HuH-7.5 (cell line): ENCODE results near the gene USH2A.

Source experiments
- DNase-seq: peaks from one replicate; pipeline ENCODE4 v3.0.0; 2011; ENCODE audit warnings: low spot score

The USH2A gene

DNA sequence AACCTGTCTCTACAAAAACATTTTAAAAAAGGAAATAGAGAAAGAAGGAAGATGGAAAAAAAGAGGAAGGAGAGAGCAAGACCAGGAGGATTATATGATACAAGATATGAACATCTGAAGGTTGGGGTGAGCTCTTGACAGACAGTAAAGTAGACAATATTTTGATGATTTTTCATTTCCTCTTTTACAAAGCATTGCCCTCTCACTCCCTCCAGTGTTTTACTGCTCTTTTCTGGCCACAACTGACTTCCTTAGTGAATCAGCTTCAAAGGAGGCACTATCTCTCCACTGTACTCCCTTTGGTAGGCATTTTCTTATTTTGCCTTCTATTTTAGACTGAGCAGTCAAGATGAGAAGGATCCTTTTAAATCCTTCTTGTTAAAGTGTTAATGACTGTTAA is 559.5 kb downstream of the USH2A start:
- no peak for DNase-seq

GRCh38 chr1:215860833-215861232 is 562.4 kb downstream of the USH2A start:
- no peak for DNase-seq

DNA sequence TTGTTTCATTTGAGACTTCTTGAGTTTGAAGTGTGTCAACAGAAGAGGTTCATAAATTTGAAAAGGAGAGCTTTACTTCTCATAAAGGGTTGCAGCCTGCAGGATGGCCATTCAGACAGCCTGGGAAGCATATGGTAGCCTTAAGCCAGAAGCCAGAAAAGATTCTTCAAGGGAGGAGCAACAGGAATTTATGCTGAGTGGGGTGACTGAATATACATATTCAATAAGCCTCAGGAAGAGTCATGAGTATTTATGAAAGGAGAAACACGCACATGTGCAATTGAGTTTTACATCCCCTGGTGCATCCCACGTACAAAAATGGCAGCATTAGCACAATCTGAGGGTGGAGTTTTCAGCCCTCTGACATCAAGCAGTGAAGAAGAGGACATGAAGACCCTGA is 565.9 kb downstream of the USH2A start:
- DNase-seq, result no peak

GRCh38 chr1:215845234-215845891 is 577.9 kb downstream of the USH2A start:
- DNase-seq, result no peak

DNA sequence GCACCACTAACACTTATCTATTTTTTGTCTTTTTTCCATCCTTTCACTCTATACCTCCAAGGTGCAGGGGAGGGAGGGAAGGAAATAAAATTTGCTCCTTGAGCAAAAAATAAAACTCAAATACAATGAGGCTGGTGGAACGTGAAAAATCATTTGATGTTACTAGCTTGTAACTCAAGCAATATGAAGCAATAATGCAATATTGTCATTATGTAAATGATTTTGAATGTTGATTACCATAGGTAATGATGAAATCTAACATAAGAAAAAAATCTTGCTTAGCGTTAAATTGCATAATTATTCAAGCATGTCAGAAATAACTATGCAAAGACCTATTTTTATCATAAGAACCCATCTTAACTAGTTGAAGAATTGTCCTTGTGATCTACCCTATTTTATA is 578.5 kb downstream of the USH2A start:
- DNase-seq, result no peak

DNA sequence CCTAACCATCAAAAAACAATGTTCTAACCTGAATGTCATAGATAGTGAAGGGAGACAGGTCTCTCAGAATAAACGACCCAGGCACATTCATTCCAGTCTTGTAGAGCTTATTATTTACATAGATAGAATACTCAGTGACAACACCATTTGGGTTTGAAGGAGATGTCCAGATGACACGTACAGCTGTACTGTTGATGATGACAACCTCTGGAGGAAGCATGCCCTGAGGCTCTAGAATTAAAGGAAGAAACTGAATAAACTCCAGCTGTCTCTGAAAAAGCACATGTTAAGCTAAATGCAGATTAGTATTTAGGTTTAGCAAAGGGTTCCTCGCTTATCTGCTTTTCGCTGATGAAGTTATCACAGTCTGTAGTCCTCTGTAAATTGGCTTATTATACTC is 579.0 kb downstream of the USH2A start:
- no peak for DNase-seq

GRCh38 chr1:215842905-215843304 is 580.3 kb downstream of the USH2A start:
- DNase-seq, result no peak

DNA sequence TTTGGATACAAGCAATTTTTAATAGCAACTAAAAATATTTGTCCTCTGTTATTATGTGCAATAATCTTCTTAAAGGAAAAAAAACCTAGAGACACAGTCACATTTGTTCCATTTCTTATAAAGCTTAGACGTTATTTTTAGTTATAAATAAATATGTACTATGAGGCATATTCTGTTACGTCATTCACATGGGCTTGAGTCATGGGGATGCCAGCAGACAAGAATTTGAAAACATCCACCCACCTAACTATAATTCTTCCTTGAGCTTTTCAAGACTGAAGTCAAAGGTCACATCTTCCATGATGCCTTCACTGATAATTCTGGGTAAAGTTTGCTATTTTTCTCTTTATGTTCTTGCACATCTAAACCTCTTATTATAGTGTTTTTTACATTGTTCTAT is 587.3 kb downstream of the USH2A start:
- no peak for DNase-seq

DNA sequence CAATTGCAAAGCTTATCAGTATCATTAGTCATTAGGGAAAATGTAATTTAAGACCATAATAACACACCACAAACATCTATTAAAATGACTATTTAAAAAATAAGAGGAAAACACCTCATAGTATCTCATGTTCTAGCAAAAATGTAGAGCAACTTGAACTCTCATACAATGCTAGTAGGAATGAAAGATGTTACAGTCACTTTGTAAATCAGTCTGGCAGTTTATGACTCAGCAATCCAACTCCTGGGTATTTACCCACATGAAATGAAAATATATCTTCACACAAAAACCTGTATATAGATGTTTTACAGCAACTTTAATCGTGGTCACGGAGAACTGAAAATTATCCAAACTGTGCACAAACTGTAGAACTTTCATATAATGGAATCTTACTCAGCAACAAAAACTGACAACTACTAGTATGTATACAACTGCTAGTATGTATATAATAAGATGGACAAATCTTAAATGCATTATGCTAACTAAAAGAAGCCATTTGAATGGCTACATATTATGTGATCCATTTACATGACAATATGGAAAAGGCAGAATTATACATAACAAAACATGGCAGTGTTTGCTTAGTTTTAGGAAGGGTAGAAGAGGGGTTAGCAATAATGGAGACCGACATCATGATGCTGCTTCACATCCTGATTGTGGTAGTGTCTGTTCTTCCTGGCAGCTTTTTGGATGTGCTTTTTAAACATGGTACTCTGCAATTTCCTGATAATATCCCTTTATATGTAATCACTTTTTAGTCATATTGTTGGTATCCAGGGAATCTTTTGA is 589.1 kb downstream of the USH2A start:
- DNase-seq, result no peak

GRCh38 chr1:215830226-215830810 is 592.9 kb downstream of the USH2A start:
- DNase-seq, result no peak

DNA sequence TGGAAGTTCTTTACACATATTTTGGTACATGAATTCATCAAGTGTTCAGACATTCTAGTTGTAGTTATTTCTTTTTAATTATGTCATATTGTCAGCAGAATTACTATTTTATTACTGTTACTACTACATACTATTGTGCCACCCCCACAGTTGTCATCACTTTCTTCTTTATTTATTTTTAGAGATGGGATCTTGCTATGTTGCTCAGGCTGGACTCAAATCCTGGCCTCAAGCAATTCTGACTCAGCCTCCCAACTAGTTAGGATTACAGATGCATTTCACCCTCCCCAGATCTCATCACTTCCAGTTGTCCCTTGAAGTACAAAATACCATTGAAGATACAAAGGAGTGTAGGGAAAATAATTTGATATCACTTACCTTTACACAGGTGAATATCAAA is 598.2 kb downstream of the USH2A start:
- DNase-seq, result no peak

DNA sequence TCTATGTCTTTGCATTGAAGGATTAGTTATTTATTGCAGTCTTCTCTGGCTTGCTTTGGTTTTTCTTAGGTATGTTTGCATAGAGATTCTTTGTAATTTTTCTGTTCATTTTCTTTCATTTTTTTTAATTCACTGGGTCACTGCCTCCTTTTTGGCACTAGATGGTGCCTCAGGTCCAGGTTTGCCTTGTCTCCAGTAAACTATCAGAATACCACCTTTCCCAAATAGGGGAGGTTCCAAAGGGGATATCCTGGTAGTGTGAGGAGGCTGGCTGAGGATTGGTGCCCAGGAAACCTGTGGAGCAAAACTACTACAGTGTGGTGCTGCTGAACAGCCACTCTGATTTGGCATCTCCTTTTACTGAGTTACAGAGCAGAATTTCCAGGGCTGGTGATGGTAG is 599.0 kb downstream of the USH2A start:
- DNase-seq, result no peak

DNA sequence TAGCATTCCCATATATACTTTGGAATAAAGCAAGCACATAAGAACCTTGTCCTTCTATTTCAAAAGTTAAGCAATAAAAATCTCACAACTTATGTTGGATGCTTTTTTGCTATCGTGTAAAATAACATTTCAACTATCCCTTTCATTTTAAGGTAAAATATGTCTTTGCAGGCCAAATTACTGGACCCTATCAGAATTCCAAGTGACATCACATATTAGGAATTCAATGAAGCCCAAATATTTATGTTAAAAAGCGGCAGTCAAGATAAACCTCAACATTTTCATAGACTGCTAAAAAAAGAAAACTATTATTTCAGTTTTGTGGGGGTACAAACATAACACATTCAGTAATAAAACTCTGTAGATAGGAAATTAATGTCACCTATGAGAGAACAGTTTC is 604.1 kb downstream of the USH2A start:
- no peak for DNase-seq

DNA sequence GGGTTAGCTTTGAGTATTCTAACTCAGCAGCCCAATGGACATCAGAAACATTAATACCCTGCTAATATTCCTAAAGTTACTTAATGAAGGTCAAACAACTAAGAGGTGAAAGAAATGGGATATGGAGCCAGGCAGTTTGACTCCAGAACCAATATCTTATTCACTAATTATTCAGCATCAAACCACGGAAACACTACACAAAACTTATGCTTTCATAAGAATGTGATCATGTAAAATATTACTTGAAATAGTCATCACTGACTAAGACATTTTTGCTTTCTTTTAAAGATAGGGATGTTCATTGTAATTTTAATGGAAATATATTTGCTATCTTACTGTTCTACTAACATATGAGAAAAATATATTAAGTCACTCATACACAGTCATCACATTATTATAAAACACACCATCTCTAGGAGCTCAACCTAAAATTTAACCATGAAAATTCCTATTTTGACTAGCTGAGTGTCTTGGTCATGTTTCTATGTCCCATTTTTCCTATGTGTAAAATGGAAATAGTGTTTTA is 615.3 kb downstream of the USH2A start:
- DNase-seq, result no peak

DNA sequence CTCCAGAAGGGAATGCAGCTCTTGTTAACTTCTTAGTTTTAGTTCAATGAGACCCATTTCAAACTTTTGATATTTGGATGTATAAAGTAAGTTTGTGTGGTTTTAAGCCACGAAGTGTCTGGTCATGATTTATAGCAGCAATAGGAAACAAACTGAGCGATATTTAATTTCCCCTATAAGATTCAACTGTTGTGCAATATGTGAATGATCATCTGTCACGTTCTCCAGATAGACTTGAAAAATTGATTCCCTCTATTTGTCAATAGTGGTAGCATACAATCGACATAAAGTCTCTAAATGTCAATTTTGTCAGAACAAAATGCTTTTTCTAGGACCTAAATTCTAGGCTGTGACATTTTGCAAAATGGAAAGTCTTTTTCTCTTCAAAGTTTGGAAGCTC is 616.0 kb downstream of the USH2A start:
- DNase-seq, result no peak

GRCh38 chr1:215797859-215798258 is 625.4 kb downstream of the USH2A start:
- no peak for DNase-seq

- DNase-seq, result no peak
Measured at GRCh38 chr1:215794156-215794555, 629.1 kb downstream of the USH2A start.

GRCh38 chr1:215793180-215793579 is 630.1 kb downstream of the USH2A start:
- no peak for DNase-seq

GRCh38 chr1:215792446-215792845 is 630.8 kb downstream of the USH2A start:
- no peak for DNase-seq

DNA sequence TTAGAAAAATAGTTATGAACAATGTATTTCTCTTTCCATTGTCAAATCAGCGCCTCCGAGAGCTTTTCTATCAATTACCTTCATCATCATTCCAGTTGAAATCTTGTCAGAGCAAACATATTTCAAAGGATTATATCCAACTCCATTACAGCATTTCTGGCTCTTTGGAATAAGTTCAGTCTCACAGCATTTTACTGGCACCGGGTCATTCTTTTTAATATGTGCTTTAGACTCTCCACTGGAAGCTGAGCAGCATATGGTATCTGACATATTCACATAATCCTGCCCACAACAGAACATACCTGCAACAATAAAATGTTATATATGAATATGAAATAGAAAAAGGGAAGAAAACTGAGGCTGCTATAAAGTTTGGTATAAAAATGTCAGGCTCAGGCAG is 633.3 kb downstream of the USH2A start:
- no peak for DNase-seq

DNA sequence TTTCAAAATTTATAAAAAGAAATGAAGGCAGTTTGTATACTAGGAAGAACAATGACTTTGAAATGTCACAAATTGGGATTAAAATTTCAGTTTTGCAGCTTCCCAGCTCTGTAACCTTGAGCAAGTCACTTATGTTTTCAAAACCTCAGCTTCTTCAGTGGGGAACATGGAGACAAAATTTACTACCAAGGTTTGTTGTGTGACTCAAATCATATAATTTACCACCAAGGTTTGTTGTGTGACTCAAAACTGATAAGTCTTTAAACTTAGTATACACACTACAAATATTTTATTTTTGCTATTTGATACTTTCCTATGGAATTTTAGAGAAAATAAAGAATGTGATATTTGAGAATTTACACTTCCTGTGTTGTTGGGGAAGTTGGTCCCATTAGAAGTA is 636.3 kb downstream of the USH2A start:
- no peak for DNase-seq

DNA sequence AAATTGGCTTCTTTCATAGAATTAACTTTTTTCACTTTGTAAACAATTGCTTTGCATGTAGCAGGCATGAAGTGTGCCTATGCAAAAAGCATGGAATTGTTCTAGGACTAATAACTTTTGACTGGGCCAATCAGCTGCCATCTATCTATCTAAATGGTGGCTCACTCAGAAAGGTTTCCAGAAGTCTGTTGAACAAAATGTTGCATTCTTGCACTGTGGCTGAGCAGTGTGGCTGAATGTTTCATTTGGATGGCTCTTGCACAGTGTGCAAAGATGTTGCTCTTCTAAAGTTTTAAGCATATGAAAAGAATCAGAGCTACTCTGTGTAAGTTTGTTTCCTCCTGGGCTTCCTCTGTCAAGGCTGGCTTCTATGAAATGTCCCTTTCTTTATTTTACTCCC is 642.6 kb downstream of the USH2A start:
- DNase-seq, result no peak

DNA sequence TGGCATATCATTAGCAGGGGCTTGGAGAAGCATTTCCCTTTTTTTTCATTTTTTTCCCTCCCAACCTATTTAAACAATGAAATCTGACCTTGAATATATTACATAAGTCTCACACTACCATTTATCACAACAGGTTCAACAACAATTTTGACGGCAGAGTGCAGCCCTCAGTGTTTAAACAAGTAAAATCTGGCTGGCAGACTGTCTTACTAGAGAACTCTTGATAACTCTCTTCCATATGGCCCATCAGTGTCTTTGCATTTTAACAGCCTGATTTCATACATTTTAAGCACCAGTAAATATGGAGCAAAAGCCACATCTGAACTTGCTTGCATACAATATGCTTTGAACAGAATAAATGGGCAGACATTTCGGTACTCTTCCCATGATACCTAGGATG is 643.1 kb downstream of the USH2A start:
- no peak for DNase-seq
